AG04449 (cell line): Measurements from ENCODE around the gene CDKN2B-AS1.

ENCODE experiments used
- CTCF ChIA-PET: fragments of 350-600 bp; formaldehyde crosslinking; extraction: SDS; loops from one replicate; lab custom pipeline; 2021; ENCODE audit warnings: antibody characterized with exemption; lab: Yijun Ruan, JAX
- POLR2A ChIA-PET: fragments of 400-600, 350-600 bp; formaldehyde crosslinking; extraction: SDS; loops from one replicate; lab custom pipeline; 2020; ENCODE audit warnings: antibody characterized with exemption, inconsistent platforms; lab: Yijun Ruan, JAX
- DNase-seq: peaks from one replicate; pipeline ENCODE4 v3.0.0-alpha.2; 2010; ENCODE audit warnings: low read depth, low spot score
- H3K4me3 ChIP-seq: 2 replicates; pipeline ENCODE4 v1.5.1; 2011; ENCODE audit warnings: low read depth, mild to moderate bottlenecking, control low read depth, low read length
- TF ChIP-seq, protein P1 (sequence below): IDR thresholded peaks from one replicate; pipeline ENCODE4 v1.5.1; 2011; ENCODE audit warnings: mild to moderate bottlenecking, moderate library complexity, low read length, control low read depth, inconsistent platforms; ENCODE audit not compliant: insufficient read depth; ENCODE audit errors: missing control alignments

CDKN2B-AS1 gene

DNA sequence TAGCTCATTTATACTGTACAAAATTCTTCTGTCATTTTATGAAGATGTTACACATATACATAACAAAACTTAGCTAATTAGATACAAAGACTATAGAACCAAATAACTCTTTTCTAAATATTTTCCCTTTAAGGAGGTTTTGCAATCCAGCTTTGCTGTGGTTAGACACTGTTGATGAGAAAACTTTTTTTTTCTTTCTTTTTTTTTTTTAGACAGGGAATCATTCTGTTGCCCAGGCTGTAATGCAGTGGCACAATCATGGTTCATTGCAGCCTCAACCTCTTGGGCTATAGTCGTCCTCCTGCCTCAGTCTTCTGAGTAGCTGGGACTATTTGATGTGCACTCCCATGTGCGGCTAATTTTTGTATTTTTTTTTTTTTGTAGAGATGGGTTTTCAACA is 53.0 kb downstream of the CDKN2B-AS1 start:
- H3K4me3 ChIP-seq = no peak overlapping the region
- ChIA-PET CTCF (interaction anchor here (1.0 to 10.9 kb wide), 4 partner anchors 8 to 236 kb away, joined by 3 to 81 read pairs (median 7); no protein-coding TSS in a partner anchor), POLR2A (no interaction called here)
- no peak for DNase-seq
- TF ChIP-seq, protein P1, sequence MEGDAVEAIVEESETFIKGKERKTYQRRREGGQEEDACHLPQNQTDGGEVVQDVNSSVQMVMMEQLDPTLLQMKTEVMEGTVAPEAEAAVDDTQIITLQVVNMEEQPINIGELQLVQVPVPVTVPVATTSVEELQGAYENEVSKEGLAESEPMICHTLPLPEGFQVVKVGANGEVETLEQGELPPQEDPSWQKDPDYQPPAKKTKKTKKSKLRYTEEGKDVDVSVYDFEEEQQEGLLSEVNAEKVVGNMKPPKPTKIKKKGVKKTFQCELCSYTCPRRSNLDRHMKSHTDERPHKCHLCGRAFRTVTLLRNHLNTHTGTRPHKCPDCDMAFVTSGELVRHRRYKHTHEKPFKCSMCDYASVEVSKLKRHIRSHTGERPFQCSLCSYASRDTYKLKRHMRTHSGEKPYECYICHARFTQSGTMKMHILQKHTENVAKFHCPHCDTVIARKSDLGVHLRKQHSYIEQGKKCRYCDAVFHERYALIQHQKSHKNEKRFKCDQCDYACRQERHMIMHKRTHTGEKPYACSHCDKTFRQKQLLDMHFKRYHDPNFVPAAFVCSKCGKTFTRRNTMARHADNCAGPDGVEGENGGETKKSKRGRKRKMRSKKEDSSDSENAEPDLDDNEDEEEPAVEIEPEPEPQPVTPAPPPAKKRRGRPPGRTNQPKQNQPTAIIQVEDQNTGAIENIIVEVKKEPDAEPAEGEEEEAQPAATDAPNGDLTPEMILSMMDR = no peak

DNA sequence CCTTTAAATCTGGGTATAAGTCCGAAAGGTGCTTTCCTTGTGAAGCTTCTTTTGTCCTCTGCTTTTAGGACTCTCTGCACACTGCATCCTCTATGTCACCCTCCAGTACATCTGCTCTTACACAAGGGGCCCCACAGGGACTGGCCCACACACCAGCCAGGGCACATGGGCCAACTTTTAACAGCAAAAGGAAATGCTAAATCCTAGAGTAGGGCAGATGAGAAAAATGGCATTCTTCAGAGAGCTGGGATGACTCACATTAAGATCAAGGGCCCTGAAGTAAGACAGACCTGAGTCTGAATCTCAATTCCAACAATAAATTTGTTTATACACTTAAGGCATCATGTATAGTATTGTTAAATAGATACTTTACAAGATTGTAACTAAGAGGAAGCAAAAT is 54.8 kb downstream of the CDKN2B-AS1 start:
- no peak for DNase-seq
- TF ChIP-seq, protein P1 = no peak
- POLR2A ChIA-PET = no interaction called here
- CTCF ChIA-PET = interaction anchor here (1.0 to 10.9 kb wide), 6 partner anchors 9 to 237 kb away, joined by 3 to 81 read pairs (median 4); no protein-coding TSS in a partner anchor
- H3K4me3 ChIP-seq = no peak overlapping the region

DNA sequence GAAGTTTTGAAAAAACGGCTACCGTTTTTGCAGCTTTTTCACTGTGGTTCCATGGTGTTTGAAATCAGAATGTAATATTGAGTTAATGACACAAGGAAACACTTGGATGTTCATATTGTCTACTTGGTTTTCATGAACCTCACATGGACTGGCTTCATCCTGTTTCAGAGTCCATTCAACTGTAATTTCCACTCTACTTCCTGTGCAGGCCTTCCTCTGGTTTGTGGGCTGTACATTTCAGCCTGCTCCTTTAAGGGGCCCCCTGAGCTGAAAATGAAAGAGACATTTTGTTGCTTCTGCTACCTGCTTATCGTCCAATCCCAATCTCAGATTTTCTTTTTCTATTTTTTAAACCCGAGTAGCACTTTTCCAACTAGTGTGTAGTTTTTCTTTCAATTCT is 56.3 kb downstream of the CDKN2B-AS1 start:
- TF ChIP-seq, protein P1 = no peak
- no peak overlapping the region for H3K4me3 ChIP-seq
- DNase-seq = no peak
- ChIA-PET POLR2A (no interaction called here), CTCF (interaction anchor here (1.0 to 10.9 kb wide), 6 partner anchors 11 to 238 kb away, joined by 3 to 81 read pairs (median 6); partner anchors contain the start of gene CDKN2B)

DNA sequence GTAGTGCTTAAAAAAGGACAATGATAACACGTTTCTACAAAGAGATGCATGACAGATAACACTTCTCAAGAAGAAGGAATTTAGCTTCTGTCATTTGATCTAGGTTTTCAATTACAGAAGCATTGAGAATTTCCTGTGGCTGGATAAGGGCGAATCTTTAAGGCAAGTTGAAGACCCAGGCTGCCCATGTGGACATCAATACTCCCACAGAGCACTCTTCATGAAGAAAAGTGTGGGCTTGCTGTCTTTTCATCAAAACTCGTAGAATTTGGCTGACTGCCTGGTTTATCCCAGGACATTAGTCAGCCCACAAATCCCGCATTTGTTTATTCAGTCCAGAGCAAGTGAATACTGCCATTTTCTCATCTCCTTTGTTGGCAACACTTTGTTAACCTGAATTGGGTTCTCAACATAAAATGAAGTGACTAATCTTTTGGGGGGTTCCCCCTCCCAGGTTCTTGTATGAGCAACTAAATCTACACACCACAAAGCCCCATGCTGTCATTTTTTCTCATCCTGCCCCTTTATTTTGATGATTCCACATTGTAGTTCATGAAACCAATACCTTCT is 57.9 kb downstream of the CDKN2B-AS1 start:
- CTCF ChIA-PET = interaction anchor here (0.8 to 10.9 kb wide), 8 partner anchors 9 to 239 kb away, joined by 3 to 81 read pairs (median 9); partner anchors contain the start of gene CDKN2B
- TF ChIP-seq, protein P1 = no peak

DNA sequence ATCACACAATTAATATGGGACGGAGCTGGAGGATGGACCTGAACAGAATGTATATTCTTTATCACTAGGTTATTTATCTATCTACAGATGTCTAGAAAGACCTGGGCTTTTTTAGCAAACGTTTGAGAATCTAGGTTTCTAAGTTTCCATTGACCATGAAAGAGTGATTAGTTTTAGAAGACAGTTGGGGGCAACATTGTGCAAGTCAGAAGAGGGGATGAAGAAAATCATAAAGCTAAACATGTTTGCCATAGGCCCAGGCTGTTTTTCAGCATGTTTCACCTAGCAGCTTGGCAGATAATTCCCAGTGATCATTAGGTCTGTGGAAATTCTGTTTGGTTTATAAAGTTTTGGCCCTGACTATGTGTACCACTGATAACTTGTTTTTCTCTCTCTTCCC is 58.6 kb downstream of the CDKN2B-AS1 start:
- TF ChIP-seq, protein P1 = no peak
- ChIA-PET CTCF (interaction anchor here (0.6 to 10.9 kb wide), 8 partner anchors 13 to 240 kb away, joined by 3 to 81 read pairs (median 9); partner anchors contain the start of gene CDKN2B), POLR2A (no interaction called here)
- DNase-seq = no peak
- H3K4me3 ChIP-seq = no peak overlapping the region

More for the DNA sequence above, 57.9 kb downstream of the CDKN2B-AS1 start:
- peak; percentile 76 for DNase-seq
- H3K4me3 ChIP-seq = no peak overlapping the region
- POLR2A ChIA-PET = no interaction called here

DNA sequence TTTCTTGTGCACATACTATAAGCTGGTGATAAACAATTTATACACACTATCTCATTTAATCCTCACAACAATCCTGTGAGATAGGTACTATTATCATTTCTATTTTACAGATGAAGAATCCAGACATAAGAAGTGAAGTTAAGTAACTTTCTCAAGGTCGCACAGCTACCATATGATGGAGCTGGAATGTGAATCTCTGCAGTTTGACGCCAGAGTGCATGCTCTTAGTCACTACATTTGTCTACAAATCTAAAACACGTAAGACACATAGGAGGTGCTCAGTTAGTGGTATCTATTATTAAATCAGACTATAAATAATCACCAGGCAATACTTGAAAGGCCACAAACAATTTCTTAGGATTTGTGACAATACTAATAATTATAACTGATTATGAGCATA is 59.5 kb downstream of the CDKN2B-AS1 start:
- H3K4me3 ChIP-seq = no peak overlapping the region
- ChIA-PET CTCF (interaction anchor here (0.7 to 10.9 kb wide), 8 partner anchors 9 to 241 kb away, joined by 3 to 81 read pairs (median 9); partner anchors contain the start of gene CDKN2B), POLR2A (no interaction called here)
- TF ChIP-seq, protein P1 = no peak
- DNase-seq = no peak
